HG03025 (cell line): ENCODE results near the gene ALOX15.
"Not testable (repeated sequence)": the region's sequence is repeated elsewhere in the genome, so short reads cannot be mapped to it uniquely, and the experiment has no call there.

Experiments used
- ATAC-seq: cut with Tn5 transposase; IDR thresholded peaks from one replicate; pipeline ENCODE4 v1.9.1; 2021; ENCODE audit warnings: mild to moderate bottlenecking, moderate library complexity; ENCODE audit not compliant: unreplicated experiment, low FRiP score

Gene ALOX15

GRCh38 chr17:4596636-4597380, 44.7 kb downstream of the ALOX15 start:
- ATAC-seq: no peak

DNA sequence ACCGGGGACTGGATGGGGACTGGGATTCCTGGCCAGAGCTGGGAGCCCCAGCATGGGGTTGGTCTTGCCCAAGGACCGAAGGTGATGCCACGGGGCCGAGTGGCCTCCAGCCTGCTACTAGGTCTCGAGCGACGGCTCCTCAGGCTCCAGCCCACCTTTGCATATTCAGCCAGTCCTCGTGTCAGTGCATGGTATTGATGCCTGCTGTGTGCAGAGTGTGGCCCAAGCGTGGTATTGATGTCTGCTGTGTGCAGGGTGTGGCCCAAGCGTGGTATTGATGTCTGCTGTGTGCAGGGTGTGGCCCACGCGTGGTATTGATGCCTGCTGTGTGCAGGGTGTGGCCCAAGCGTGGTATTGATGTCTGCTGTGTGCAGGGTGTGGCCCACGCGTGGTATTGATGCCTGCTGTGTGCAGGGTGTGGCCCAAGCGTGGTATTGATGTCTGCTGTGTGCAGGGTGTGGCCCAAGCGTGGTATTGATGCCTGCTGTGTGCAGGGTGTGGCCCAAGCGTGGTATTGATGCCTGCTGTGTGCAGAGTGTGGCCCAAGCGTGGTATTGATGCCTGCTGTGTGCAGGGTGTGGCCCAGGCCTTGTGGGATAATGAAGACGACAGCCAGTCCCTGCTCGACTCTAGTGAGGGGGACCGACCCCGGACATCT, 45.7 kb downstream of the ALOX15 start:
- not testable (repeated sequence) for ATAC-seq

DNA sequence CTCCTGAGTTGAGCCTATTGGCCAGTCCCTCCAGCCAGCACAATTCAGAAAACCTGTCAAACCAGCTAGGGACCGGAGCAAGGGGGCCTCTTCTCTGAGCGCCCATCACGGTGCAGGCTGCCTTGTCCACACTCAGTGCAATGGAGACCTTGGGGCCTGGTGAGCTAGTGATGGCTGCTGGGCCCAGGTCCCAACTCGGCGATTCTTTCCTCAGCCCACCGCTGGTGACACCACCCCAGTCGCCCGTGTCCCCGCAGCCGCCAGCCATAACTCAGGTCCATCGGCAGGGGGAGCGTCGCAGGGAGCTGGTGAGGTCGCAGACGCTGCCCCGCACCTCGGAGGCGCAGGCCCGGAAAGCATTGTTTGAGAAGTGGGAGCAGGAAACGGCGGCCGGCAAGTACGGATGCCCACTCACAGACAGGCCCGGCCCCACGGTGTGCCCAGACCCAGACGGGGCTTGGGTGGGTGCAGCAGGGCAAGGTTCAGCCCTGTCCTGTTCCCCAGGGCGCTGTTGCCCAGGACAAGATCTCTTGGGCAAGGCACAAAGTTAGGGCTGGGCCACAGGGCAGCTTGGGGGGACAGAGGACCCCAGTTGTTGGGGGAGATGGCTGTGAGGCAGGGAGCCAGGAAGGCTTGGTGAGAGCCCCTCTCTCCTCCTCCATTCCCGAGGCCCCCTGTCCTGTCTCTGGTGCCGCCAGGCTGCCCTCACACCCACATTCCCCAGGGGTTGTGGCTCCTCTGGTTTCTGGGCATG, 46.4 kb downstream of the ALOX15 start:
- ATAC-seq: no peak

GRCh38 chr17:4594406-4594805, 47.1 kb downstream of the ALOX15 start:
- no peak for ATAC-seq

DNA sequence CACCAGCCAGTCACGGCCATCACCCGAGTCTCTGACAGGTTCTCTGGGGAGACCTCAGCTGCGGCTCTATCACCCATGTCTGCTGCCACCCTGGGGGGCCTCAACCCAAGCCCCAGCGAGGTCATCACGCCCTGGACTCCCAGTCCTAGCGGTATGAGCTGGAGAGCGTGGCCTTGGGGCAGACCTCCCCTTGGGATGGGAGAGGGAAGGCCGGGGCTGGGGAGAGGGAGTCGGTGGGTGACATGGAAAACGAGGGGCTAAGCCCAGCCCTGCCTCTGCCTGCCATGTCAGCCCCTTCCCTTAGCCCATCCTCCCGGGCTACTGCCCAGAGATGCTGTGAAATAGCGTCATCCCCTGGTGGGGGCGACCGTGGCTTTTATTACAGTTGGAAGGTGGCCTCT, 48.5 kb downstream of the ALOX15 start:
- ATAC-seq: no peak

GRCh38 chr17:4592240-4593005, 49.1 kb downstream of the ALOX15 start:
- no peak for ATAC-seq

DNA sequence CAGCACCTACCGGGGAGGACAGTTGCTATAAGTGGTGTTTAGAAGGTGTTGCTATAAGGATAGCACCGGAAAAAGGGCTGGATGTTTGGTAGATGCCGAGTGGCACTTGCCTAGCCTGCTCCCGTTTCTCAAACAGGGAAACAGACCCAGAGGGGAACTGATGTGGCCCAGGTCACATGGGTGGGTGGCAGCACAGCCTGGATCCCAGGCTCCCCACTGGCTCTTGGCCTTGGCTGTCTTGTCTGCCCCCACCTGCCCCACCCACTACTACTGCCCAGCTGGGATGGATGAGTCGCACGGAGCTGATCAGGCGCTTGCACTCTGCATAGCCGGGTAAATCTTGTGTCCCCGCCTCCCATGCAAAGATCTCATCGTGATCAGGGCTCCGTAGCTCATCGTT, 49.9 kb downstream of the ALOX15 start:
- no peak for ATAC-seq

- no peak for ATAC-seq
Measured at GRCh38 chr17:4590981-4591453, 50.5 kb downstream of the ALOX15 start.

GRCh38 chr17:4590042-4590441, 51.4 kb downstream of the ALOX15 start:
- ATAC-seq: not testable (repeated sequence)

- ATAC-seq: no peak
Measured at GRCh38 chr17:4588898-4589625, 52.4 kb downstream of the ALOX15 start.

GRCh38 chr17:4588391-4588790, 53.1 kb downstream of the ALOX15 start:
- no peak for ATAC-seq

GRCh38 chr17:4587803-4588202, 53.7 kb downstream of the ALOX15 start:
- ATAC-seq: no peak

DNA sequence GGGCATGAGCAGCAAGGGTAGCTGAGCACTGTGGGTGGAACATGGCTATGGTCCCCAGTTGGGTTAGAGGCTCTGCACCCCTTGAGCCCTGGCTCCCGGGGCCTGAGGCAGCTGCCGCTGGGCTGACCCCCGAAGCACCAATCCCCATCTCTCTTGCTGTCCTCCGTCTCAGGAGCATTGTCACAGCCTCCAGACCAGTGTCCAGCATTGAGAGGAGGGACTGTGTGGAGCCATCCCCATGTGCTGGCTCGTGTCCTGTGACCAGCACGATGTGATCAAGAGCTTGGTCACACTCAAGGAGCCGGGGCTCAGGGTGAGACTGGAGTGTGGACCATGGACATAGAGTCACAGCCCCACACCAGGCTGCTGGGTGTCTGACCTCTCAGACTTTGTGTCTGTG, 54.3 kb downstream of the ALOX15 start:
- ATAC-seq: no peak

GRCh38 chr17:4586043-4586442, 55.4 kb downstream of the ALOX15 start:
- ATAC-seq: no peak

- ATAC-seq: no peak
Measured at GRCh38 chr17:4585638-4585994, 55.9 kb downstream of the ALOX15 start.

DNA sequence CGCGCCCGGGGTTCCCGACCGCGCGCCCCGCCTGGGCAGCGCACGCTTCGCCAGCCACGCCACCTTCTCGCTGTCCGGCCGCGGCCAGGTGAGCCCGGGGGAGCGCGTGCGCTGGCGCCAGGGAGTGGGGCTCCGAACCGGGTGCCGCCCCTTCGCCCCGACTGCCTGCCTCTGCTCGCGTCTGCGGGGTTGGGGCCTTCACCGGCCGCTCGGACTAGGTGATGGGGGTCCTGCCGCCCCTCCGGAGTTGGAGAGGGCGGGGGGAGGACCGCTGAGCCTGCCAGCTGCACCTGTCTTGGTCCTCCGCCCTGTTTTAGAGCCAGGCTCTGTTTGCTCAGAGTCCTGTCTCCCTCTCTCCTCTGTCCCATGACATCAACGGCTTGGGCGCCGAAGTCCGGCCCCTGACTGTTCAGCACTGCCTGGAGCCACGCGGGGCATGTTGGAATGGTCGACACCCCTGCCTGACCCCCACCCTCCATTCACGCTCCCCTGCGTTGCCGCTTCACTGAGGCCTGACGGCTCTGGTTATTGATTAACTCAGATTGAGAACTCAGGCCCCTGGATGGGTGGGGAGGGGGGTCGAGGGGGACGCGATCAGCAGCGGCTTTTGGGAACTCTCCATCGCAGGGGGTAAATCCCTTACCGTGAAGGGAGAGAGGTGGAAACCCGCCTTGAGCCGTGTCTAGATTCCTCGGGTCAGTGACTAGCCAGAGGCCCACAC, 56.4 kb downstream of the ALOX15 start:
- ATAC-seq: no peak

- ATAC-seq: no peak
Measured at GRCh38 chr17:4584101-4584916, 57.2 kb downstream of the ALOX15 start, which contains the start of gene SMTNL2. TSS of gene SMTNL2 (plus strand) at chr17:4584529. CDS start at chr17:4584606, 77 bp downstream.

- no peak for ATAC-seq
Measured at GRCh38 chr17:4583782-4584100, 57.7 kb downstream of the ALOX15 start.

DNA sequence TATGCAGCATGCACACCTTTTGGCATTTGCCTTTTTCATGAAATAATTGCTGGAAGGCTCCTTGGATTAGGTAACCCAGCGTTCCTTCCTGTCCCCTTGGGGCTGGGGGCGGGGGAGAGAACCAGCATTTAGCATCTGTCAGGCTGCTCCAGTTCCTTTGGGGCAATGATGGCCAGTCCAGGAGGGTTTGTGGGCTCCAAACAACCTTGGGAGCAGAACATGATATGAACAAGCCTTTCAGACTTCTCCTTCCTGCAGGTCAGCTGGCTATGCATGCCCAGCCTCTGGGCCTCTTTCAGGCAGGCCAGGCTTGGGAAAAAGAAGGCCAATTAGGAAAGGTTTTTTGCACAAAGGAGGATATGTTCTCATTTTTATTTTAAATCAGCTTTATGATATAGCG, 58.3 kb downstream of the ALOX15 start:
- ATAC-seq: no peak
